Prostate gland (tissue), 2 donors: ENCODE results near the gene ST8SIA1.

ENCODE experiments used
- CTCF ChIP-seq, 4 experiments: fragments of 200-600 bp in 2 of 4; fragments of 450-650 bp in 2 of 4; sonication (generic) in 2 of 4; IDR thresholded peaks; 1 replicate in 3 of 4; 2 replicates in 1 of 4; pipeline ENCODE4 v1.5.1; 2016 to 2019; ENCODE audit warnings: antibody characterized with exemption in 4 of 4, mild to moderate bottlenecking in 2 of 4, moderate library complexity in 2 of 4
- POLR2A ChIP-seq: fragments of 450-650 bp; IDR thresholded peaks from one replicate; pipeline ENCODE4 v1.6.1; 2016; ENCODE audit warnings: antibody characterized with exemption, mild to moderate bottlenecking
- POLR2AphosphoS5 ChIP-seq: sonication (generic); formaldehyde crosslinking; IDR thresholded peaks from one replicate; pipeline ENCODE4 v1.6.1; 2017; ENCODE audit warnings: antibody characterized with exemption

GRCh38 chr12:22276313-22276712, 58.2 kb downstream of the ST8SIA1 start:
- no peak for TF ChIP-seq CTCF (IDR thresholded peaks at IDR 0.05)
- no peak for TF ChIP-seq POLR2A
- TF ChIP-seq POLR2AphosphoS5 = no peak
